ENCODE data around the gene ZFP3.
"Not testable (repeated sequence)": the region's sequence is repeated elsewhere in the genome, so short reads cannot be mapped to it uniquely, and the experiment has no call there.

ZFP3 gene

GRCh38 chr17:5139458-5139732 is 61.1 kb downstream of the ZFP3 start:
- DNase-seq, result no peak

- not testable (repeated sequence) for DNase-seq
Measured at GRCh38 chr17:5142877-5143276, 64.6 kb downstream of the ZFP3 start.

Data from NCI-H82 (cell line).